Measurements from ENCODE around the gene ZNRF2.
A peak's percentile ranks its signal among the peaks of the same experiment; 100 is the strongest.

Gene ZNRF2

DNA sequence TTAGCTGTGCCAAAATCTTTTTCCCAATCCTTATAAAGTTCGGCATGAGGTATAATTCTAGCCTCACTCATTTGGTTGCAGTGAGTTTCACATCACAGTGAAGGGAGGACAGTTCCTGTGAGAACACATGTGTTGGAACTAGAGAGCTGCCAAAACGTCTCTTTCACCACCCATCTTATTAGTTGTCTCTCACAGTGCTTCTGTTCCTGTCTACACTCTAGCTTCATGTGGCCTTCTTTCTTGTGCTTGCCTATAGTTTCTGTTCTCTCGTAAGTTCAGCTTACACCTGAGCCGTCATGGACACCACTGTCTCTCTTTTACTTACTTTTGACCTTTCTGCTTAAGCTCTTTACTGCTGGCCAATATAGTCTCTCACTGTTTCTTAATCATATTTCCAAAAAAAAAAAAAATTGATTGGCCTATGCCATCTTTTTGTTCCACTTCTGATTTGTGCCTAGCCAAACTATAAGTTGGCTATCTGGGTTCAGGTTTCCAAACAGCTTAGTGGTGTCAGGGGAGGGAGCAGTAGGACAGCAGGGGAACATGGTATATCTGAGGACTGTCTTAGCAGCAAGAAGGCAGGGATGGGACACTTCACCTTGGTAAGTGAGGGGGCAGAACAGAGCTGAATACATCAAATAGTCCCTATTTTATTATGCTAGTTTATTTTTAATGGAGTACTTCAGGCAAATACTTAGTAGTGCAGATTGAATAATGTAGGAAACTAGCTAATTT is 38.0 kb downstream of the ZNRF2 start:
- no peak for DNase-seq

DNA sequence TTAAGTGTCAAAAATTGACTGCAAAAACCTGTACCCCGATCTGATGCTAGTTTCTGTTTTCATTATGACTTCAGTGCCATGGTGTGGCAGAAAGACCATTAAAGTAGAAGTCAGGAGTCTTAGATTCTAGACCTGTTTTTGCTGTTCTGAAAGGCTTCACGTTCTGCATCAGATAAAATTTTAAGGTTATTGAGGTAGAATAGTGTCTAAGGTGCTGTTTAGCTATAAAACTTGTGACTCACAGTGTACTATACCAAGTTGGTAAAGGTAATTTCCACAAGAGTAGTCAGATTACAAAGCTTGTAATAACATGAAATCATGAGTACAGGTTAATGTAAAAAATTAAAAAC is 38.6 kb downstream of the ZNRF2 start:
- no peak for DNase-seq

DNA sequence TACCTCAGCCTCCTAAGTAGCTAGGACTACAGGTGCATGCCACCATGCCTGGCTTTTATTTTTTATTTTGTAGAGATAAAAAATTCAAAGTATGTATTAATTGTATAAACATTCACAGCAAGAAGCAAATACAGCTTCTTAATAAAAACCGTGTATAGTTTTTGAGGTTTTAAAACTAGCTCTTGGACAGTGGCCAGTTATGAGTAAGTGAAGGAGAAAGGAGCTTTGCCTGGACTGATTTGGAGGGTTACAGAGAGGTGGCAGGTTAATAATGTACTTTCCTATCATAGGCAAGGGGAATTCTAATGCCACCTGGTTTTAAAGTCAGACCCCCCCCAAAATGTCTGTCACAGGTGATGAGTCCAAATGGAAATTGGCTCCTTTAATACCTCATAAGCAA is 43.4 kb downstream of the ZNRF2 start:
- no peak for DNase-seq

DNA sequence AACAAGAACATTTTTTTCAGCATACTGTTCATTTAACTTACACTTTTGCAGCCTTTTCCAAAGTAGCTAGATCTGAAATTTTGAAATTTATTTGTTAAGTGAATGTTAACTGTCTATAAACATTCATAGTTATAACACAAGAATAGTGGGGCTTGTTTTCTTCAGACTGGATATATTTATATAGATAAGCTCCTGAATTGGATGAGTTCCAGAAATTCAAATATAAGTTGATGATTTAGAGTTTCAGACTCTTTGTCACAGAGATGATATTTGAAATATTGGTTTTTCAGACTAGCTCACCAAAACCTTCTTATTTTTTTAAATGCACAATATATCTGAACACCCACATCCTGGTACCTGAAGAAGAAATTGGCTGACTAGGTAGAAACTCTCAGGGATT is 44.0 kb downstream of the ZNRF2 start:
- no peak for DNase-seq

DNA sequence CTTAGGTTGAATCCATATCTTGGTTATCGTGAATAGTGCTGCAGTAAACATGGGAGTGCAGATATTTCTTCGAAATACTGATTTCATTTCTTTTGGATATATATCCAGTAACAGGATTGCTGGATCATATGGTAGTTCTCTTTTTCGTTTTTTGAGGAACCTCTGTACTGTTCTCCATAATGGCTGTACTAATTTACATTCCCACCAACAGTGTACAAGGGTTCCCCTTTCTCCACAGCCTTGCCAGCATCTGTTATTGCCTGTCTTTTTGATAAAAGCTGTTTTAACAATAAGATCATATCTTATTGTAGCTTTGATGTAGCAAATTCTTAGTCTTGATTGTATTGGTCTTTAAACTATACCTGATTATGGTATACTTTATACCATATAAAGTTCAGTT is 45.3 kb downstream of the ZNRF2 start:
- no peak for DNase-seq

DNA sequence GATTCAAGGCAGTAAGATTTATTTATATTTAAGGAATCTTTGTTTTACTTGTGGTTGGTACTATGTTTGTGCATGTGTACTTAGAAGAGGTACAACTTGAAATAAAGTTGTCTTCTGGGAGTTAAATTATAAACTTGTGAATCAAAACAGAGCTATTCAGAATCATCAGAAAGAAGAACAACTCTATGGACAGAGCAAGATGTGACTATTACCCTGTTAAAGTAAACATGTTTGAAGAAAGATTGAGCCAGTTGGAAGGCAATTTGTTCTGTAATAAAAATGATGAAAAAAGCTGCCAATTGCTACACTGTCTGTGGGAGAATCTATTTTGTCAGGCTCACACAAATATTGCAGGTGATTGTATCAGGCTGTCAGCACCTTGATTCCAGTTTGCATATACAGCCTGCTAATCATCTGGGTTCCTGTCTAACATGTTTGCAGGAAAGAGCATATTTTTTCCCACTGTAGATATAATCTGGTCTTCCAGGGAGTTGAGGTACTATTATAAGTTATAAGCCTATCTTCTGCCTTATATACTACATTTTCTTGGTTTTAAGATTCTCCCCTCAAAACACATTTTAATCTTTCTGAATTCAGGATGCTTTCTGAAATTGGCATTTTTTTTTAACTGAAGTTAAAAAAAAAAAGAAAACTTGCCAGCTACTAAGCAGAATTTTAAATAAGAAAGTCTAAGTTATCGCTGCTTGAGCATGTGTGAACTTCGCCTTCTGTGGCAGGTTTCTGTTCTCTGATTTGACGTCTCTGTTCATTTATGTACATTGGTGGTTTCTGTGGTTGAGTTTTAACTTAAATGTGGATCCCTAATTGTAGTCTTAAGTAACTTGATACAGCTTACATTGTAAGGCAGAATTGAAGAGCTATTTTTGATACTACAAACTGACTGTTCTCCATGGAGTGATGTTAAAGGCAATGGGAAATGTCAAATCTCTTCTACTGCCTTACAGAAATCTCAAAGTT is 46.0 kb downstream of the ZNRF2 start:
- DNase-seq = no peak

DNA sequence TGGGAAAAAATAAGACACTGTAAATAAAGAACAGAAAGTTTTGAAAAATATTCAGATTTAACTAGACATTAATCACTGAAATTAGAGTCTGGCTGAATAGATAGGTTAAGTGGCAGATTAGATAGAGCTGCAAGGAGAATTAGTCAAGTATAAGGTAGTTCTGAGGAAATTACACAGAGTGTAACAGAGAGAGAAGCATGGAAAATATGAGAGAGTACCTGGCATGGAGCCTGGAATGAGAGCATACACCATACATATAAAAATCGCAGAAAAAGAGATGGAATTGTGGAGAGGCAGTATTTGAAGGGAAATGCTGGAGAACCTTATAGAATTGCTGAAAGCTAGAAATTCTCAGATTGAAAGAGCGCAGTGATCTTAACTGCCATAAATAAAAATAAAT is 46.9 kb downstream of the ZNRF2 start:
- no peak for DNase-seq

DNA sequence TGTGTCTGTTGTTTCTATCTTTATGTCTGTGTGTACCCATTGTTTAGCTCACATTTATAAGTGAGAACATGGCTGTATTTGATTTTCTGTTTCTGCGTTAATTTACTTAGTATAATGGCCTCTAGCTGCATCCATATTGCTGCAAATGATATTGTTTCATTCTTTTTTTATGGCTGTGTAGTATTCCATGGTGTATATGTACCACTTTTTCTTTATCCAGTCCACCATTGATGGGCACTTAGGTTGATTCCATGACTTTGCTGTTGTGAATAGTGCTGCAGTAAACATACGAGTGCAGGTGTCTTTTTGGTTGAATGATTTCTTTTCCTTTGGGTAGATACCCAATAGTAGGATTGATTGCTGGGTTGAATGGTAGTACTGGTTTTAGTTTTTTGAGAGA is 48.2 kb downstream of the ZNRF2 start:
- DNase-seq = no peak

DNA sequence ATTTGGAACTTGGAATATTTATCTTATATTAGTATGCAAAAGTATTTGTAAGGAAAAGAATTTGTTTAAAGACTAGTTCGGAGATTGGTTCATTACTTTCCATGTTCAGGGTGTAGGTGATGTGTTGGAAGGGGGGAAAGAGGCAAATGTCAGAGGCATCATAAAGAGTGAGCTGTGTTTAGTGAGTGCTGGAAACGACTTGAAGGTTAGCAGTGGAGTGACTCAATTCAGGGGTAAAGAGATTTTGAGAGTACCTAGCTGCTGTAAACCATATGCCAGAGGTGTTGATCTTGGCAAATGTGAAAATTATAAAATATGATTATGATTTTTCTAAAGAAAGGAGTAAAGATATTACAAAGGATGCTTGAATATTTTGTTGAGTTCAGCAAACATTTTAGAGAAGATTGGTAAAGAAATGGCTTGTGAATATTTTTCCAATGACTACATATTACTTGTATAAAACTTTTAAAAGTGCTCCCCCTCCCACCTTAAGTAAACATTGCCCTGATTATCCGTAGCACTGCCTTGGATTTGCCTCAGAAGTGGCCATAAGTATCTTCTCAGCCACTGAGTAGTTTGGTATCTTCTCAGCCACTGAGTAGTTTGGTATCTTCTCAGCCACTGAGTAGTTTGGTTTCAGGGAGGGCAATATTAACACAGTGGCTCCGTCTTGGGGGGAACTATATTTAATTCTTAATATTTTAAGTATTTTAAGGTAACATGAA is 51.5 kb downstream of the ZNRF2 start:
- DNase-seq = no peak

DNA sequence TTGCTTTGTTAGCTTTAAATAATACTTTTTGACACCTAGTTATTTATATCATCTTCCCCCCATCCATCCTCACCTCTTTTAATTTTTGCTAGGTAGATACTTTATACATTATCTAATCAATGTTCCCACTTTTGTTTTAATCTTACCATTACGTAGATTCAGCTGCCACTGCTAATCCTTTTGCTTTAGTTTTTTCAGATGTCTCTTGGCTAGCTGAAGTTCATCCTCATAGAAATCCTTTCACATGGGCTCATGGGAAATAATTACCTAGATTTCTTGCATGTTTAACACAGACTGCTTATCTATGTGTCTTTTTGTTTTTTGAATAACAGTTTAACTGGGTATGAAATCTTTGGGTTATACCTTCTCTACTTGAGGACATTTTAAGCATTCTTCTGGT is 60.1 kb downstream of the ZNRF2 start:
- DNase-seq = no peak

DNA sequence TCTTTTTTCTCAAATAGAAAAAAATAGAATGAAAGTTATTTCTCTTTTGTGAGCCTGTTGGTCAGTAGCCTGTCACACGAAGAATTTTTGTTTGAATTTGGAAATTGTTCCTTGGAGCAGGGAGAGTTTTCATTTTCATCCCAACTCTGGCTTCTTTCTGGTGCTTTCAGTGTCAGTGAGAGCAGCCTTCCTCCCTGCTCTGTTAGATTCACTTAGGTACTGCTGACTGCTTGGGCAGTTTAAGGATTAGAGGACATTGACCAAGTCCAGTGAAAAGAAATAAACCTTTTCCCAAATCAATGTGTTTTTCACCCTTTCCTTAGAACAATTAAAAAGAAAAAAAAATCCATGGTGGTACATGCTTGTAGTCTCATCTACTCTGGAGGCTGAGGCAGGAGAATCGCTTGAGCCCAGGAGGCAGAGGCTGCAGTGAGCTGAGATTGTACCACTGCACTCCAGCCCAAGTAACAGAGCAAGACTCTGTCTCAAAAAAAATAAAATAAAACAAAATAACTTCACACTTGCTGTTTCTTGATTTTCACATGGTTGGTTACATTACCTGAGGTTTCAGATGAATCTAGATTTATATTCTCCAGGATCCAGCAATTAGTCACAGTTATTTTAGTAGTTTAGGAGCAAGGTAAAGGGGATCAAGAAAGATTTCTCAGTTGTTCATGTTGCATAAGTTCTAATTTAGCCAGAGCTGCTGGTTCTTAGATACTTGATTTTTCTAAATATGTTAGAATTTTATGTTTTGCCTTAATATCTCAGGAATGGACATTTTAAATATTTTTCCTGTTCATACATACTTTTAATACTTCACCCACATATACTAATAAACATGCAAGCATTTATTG is 63.1 kb downstream of the ZNRF2 start:
- DNase-seq = no peak

DNA sequence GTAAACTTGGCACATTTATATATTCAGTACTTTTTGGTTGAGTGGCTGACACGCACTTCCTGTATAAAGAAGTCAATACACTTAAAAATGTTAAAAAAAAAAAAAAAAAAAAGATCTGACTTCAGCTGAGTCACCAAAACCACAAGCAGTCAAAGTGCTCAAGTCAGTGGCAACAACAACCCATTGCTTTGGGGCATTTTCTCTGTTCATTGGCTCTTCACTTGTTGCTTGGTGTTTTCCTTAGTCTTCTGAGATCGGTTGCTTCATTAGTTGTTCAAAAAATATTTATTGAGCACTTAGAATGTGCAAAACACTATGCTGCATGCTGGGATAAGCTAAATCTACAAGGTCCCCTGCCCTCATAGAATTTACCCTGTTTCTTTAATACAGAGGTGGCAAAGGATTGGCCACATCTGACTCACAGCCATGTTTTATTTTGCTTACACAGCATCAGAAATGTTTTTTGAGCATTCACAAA is 63.7 kb downstream of the ZNRF2 start:
- peak; percentile 35 for DNase-seq

DNA sequence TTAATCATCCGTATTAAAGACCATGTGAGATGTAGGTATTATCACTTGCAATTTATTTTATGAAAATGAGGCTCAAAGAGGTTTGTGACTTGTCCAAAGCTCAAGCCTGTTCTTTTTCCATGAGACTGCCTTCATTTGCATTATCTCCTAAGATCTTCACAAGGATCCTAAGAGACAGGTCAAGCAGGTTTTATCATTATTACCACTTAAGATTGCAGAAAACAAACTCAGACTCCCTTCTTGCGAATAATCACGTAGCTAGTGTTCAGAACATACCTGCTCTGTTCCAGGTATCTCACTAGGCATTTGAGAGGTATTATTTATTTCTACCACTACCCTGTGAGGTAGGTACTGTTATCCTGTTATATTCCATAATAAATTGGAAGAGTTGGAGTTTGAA is 64.8 kb downstream of the ZNRF2 start:
- no peak for DNase-seq

DNA sequence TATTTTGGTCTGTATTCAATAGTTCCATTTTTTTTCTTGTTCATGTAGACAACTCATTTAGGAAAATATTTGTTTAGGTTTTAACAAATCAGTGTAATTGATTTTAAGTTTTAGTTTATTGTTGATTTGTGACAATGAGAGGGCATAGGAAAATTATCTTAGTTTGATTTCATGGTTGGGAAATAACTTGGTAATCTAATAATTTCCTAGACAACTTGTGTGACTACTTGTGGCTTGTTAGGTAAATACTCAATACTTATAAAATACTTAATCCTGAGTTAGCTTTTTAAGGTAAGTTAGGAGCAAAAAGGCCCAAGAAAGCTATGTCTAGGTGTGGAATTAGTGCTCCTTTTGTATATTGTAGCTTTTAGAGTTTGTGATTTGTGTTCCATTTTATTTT is 65.4 kb downstream of the ZNRF2 start:
- DNase-seq = no peak

DNA sequence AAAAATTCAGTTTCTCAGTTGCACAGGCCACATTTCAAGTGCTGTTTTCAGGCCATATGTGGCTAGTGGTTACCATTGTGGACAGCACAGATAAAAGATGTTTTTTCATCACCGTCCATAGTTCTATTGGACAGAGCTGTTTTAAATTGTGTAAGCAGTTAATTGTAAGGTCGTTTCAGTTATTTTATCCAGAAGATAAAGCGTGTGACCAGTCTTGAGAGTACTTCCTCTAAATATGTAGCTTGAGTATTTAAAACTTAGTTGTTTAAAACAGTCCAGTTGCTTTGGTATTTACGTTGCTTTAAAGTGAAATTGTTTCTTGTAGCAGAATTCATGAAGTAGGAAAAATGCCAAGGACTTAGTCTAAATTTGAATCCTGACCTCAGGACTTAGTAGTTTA is 66.9 kb downstream of the ZNRF2 start:
- no peak for DNase-seq

DNA sequence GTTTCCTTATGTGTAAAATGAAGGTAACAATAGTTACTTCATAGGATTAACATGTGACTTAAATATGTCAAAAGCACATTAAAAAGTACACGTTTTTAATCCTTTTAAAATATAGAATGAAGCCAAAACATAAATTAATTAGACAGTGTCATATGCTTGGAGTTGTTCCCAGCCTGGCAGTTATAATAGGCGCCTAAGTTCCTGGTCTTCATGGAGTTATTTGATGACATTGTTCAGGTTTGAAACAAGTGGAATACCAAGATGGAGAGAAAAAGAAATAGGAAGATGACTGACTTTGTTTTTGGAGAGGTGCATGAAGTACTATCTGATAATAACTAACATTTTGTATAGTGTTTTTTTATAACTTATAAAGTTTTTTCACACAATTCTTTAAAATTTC is 67.3 kb downstream of the ZNRF2 start:
- DNase-seq = no peak

DNA sequence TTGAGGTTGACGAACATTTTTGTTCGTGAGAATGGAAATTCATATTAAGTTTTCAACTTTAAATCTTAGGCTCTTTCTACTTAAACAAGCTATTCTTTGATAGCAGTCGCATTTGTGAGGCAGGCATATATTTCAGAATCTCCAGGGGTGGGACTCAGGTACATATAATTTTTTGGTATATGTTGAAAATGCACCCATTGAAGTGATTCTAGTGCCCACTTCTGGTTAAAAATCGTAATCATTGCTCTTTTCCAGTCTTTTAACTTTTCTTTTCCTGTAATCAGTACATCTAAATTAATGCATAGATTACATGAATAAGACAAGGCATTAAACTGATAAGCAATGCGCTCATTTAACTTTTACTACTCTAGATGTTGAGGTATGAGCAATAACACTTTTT is 67.8 kb downstream of the ZNRF2 start:
- DNase-seq = no peak

DNA sequence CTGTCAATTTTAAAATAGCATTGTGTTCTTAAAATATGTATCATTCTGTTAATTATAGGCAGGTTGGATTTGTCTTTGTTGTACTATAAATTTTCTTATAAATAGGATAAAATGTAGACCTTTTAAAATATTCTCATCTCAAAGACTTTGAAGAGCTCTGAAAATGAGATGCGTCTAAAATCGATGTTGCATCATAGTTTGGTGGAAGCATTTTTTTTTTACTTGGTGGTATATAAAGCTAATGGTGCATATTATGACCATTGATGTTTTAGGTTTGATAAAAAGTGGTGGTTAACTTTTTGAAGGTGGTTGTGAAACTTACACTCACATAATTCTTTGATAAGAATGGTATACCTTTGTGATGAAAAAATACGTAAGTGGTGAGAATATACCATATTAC is 69.1 kb downstream of the ZNRF2 start:
- no peak for DNase-seq

DNA sequence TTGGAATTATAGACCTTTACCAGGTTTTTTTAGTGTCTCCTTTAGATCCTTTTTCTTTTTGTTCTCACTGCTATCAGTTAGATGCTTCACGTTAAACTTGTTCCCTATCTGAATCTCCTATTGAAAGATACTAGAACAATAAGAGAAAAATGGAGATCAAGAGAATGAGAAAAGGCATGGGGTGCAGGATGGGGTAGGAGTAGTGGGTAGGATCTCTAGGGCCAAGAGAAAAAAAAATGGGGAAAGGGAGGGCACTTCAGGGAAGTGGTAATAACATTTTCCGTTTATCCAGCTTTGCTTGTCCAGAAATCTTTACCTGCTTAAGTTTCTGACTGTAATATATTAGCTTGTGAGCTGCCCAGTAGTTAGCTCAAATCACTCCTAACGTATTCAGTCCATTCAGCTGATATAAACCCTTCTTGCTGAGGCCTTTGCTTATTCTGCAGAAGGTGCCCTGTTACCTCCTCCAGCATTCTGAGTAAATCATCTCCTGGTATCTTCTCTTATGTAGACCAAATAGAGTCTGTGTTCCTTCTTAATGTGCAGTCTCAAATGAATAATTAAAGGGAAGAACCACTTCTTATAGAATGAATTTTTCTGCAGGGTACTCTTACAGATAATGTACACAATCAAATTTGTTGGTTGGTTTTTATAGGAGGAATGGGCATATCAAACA is 69.7 kb downstream of the ZNRF2 start:
- DNase-seq = no peak

DNA sequence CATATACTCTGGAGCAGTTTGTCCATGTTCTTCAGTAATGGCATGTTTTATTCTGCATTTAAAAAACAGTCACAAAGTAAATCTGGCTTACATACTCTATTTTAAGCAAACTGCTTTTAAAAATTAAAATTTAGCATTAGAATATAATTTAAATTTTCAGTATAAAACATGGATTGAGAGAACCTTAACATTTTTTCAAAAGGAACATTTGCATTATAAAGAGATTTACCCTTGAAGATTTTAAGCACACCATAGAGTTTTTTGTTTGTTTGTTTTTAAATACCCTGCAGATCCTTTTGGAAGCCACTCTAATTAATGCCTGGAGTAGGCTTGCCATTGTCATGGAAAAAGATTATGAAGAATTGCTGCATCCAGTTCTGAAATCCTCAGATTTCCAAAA is 70.4 kb downstream of the ZNRF2 start:
- no peak for DNase-seq

DNA sequence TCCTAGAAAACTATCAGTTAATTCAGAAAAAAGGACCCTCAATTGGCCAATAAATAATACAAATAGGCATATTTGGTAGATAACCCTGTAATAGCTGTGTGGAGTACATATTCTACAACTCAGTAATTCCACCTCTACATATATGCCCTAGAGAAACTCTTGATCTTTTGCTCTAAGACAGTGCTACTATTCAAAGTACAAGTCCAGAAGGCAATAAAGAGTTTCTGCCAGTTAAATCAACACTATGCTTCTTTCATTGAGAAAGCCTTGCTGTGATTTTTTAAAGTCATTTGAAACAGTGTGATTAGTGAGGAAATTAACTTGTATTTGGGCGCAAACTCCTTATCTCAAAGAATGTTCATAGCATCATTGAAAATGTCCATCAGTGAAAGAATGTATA is 75.6 kb downstream of the ZNRF2 start:
- no peak for DNase-seq
